Measurements from ENCODE around the gene ANKS1B.

The ANKS1B gene

GRCh38 chr12:99068993-99069747 lies 915.6 kb downstream of the ANKS1B start:
- no peak for TF ChIP-seq CTCF (IDR thresholded peaks at IDR 0.05; ENCODE audit: low read depth, low read length)
- no peak for DNase-seq (ENCODE audit: extremely low read depth, low read depth)

GRCh38 chr12:99067171-99067785 lies 917.5 kb downstream of the ANKS1B start:
- no peak for DNase-seq (ENCODE audit: extremely low read depth, low read depth)
- TF ChIP-seq CTCF (IDR thresholded peaks at IDR 0.05; ENCODE audit: low read depth, low read length), result no peak

GRCh38 chr12:99066726-99067125 lies 918.0 kb downstream of the ANKS1B start:
- no peak for DNase-seq (ENCODE audit: extremely low read depth, low read depth)
- TF ChIP-seq CTCF (IDR thresholded peaks at IDR 0.05; ENCODE audit: low read depth, low read length), result no peak

- no peak for DNase-seq (ENCODE audit: extremely low read depth, low read depth)
- no peak for TF ChIP-seq CTCF (IDR thresholded peaks at IDR 0.05; ENCODE audit: low read depth, low read length)
Observed at GRCh38 chr12:99063182-99063581, 921.6 kb downstream of the ANKS1B start.

- DNase-seq (ENCODE audit: extremely low read depth, low read depth), result no peak
- no peak for TF ChIP-seq CTCF (IDR thresholded peaks at IDR 0.05; ENCODE audit: low read depth, low read length)
Observed at GRCh38 chr12:99059824-99060511, 924.8 kb downstream of the ANKS1B start.

- DNase-seq (ENCODE audit: extremely low read depth, low read depth), result no peak
- no peak for TF ChIP-seq CTCF (IDR thresholded peaks at IDR 0.05; ENCODE audit: low read depth, low read length)
Observed at GRCh38 chr12:99057670-99058069, 927.1 kb downstream of the ANKS1B start.

- TF ChIP-seq CTCF (IDR thresholded peaks at IDR 0.05; ENCODE audit: low read depth, low read length), result no peak
- DNase-seq (ENCODE audit: extremely low read depth, low read depth), result no peak
Observed at GRCh38 chr12:99056186-99056585, 928.5 kb downstream of the ANKS1B start.

Measured in AG09319 (cell line).